Activated T-helper 1 cell treated with anti-CD3 and anti-CD28 coated beads, Interleukin-12 subunit alpha, Interleukin-12 subunit beta, Interleukin-2, Interleukin-4 antibody, amounts not matched to agents 30 ng/mL and 10 ng/mL and 1 ng/mL, durations not matched to agents 14 hours and 24 hours and 36 hours (primary cell): ENCODE results near the gene PLEKHH1. TPM values are rescaled to one million over a fixed set of nuclear protein-coding genes. Genes with fewer than 3 reads are reported as not detected.

ENCODE experiments used
- DNase-seq: peaks from one replicate; pipeline ENCODE4 v3.0.0; 2021; ENCODE audit warnings: low spot score
- H3K27ac Mint-ChIP-seq: one replicate; pipeline ENCODE4 v1.8.0; 2021; ENCODE audit warnings: mild to moderate bottlenecking, mixed read lengths
- H3K27me3 Mint-ChIP-seq: one replicate; pipeline ENCODE4 v1.8.0; 2022; ENCODE audit warnings: mild to moderate bottlenecking, moderate library complexity, mixed read lengths; ENCODE audit not compliant: insufficient read depth
- H3K36me3 Mint-ChIP-seq: one replicate; pipeline ENCODE4 v1.8.0; 2021; ENCODE audit warnings: low read depth, mixed read lengths
- H3K4me1 Mint-ChIP-seq: one replicate; pipeline ENCODE4 v1.8.0; 2021; ENCODE audit warnings: low read depth, mixed read lengths
- H3K4me3 Mint-ChIP-seq: one replicate; pipeline ENCODE4 v1.8.0; 2021; ENCODE audit warnings: mild to moderate bottlenecking, moderate library complexity, mixed read lengths
- H3K9me3 Mint-ChIP-seq: one replicate; pipeline ENCODE4 v1.8.0; 2021; ENCODE audit warnings: mixed read lengths
- intact Hi-C: fragments of 100-400 bp; cut with micrococcal nuclease; formaldehyde crosslinking; loops from one replicate; pipeline ENCODE4 v1.15.1; 2024
- total RNA-seq: library from RNA; stranded (reverse); gene quantifications from 2 replicates; pipeline ENCODE4 v1.2.3, GENCODE V29; 2022

Gene PLEKHH1
- total RNA-seq, 1 donor from 2014 or later, result 0.96 TPM

DNA sequence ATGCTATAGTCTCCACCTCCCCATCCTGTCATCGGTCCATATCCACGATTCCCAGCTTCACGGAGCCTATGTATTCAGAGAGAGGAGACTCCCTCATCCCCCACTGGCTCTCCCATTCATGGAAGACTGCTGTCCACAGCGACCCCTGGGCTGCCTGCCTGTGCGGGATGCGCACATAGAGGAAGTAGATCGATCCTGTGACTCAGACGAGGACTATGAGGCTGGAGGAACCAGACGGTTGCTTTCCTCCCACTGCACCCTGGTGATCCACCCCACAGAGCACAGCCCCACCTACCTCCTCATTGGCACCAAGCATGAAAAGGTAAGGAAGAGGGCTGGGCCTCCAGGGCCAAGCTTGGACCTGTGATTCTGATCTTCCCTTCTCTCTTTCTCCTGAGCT lies 42.6 kb downstream of the PLEKHH1 start:
- no peak overlapping the region for H3K4me3 Mint-ChIP-seq
- no peaks in the 10 kb centered on the region for H3K36me3 Mint-ChIP-seq
- no peak for DNase-seq
- no peaks in the 10 kb centered on the region for H3K9me3 Mint-ChIP-seq
- peaks cover 5% of the 10 kb centered on the region for H3K27me3 Mint-ChIP-seq
- H3K27ac Mint-ChIP-seq, result no peak overlapping the region
- H3K4me1 Mint-ChIP-seq, result no peaks in the 10 kb centered on the region
- intact Hi-C loops, result no loop called here

DNA sequence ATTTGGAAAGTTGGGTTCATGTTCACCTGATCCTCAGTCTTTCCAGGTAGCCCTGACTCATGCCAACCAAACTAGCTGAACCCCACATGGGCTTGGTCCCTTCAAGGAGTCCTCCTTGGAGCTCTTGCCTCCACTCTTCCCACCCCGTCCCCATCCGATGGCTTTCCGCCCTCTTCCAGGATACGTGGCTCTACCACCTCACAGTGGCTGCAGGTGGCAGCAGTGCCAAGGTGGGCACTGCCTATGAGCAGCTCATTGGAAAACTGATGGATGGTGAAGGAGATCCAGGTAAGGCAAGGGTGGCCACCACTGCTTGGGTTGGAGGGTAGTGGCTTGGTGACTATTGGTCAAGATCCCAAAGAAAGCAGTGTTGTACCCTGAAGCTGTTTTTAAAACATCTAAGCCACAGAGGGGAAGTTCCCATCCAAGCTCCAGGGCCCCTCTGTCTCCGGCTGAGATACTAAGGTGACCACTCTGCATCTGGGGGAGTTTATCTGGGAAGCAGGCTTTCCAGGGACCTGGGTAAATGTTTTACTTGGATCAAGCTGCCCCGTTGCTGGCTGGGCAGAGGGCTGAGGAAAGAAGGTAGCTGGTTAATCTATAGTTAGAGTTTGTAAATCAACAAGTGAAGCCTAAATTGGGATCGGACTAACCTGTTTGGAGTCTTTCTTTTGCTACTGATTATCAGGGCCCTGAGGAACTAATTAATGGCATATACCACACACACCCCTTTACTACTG lies 43.3 kb downstream of the PLEKHH1 start:
- intact Hi-C loops, result no loop called here

DNA sequence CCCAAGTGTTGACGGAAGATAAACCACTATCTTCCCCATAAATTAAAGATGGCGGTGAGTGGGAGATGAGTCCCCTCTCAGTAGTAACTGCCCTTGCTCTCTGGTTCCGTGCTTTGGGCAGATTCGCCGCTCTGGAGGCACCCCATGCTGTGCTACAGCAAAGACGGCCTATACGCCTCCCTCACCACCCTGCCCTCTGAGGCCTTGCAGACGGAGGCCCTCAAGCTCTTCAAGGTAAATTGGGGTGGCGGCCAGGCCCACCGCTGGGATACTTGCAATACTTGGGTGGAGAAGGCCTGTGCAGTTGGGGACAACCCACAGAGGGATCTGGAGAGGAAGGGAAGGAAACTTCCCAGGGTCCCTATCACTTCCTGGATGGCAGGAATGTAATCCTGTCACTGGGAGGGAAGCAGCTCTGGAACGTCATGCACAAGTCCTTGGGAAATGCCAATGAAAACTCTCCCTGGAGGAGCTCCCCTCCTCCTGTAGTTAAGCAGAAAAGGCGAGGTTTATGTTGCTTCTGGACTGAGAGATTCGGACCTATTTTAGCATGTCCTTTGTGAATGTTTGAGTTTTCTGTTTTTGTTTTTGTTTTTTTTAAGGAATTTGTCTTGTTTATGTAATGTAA lies 44.2 kb downstream of the PLEKHH1 start:
- Mint-ChIP-seq H3K27me3 (peaks cover 5% of the 10 kb centered on the region), H3K4me3 (no peak overlapping the region), H3K4me1 (peaks cover 6% of the 10 kb centered on the region), H3K36me3 (no peaks in the 10 kb centered on the region), H3K27ac (no peak overlapping the region), H3K9me3 (no peaks in the 10 kb centered on the region)
- intact Hi-C loops, result no loop called here
- DNase-seq, result no peak

More for the DNA sequence above, 43.3 kb downstream of the PLEKHH1 start:
- Mint-ChIP-seq H3K27me3 (peaks cover 5% of the 10 kb centered on the region), H3K4me3 (no peak overlapping the region), H3K36me3 (no peaks in the 10 kb centered on the region), H3K27ac (no peak overlapping the region), H3K9me3 (no peaks in the 10 kb centered on the region), H3K4me1 (peaks cover under 1% of the 10 kb centered on the region)
- DNase-seq, result no peak

DNA sequence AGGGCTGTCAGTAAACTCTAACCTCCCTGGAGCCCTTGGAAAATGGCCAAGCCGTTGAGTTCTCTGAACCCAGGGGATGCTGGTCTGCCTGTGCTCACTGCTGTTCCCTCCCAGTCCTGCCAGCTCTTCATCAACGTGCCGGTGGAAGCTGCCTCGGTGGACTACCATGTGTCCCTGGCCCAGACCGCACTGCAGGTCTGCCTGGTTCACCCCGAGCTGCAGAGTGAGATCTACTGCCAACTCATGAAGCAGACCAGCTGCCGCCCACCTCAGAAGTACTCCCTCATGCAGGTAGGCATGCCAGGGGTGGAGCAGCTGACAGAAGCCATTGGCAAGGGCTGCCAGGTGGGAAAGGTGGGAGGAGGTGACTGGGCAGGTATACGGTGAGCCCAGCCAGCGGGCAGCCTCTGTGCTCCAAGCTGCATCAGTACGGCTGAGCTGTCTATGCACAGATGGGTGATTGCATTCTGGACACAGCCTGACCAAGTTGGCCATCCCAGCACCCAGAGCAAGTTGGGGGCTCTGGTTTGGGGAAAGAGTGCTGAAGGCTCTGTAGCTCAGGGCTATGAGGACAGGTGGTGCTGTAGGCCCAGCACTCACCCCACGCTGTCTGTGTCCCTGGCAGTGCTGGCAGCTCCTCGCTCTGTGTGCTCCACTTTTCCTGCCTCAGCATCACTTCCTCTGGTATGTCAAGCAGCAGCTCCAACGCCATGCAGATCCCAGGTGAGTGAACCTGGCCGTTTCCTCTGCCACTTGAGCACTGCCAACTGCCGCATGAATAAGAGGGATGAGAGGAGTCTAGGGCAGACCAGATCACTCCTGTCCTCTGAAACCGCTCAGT lies 45.0 kb downstream of the PLEKHH1 start:
- Mint-ChIP-seq H3K9me3 (no peaks in the 10 kb centered on the region), H3K4me3 (no peak overlapping the region), H3K4me1 (peaks cover 6% of the 10 kb centered on the region), H3K36me3 (no peaks in the 10 kb centered on the region), H3K27me3 (no peaks in the 10 kb centered on the region), H3K27ac (no peak overlapping the region)
- intact Hi-C loops, result no loop called here
- no peak for DNase-seq

DNA sequence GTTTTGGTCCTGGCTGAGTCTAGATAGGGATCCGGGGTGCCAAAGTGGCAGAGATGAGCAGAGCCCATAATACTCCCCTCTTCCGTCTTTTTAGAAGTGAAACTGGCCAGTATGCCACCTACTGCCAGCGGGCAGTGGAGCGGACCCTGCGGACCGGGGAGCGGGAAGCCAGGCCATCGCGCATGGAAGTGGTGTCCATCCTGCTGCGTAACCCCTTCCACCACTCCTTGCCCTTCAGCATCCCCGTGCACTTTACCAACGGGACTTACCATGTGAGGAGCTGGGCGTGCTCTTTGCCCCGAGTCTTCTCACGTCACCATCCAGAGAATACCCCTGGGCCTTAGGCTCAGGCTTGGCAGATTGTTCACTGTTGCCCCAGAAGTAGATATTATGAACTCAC lies 46.0 kb downstream of the PLEKHH1 start:
- intact Hi-C loops, result no loop called here
- Mint-ChIP-seq H3K27me3 (no peaks in the 10 kb centered on the region), H3K9me3 (no peaks in the 10 kb centered on the region), H3K4me3 (no peak overlapping the region), H3K4me1 (peaks cover 6% of the 10 kb centered on the region), H3K27ac (no peak overlapping the region), H3K36me3 (no peaks in the 10 kb centered on the region)
- no peak for DNase-seq

DNA sequence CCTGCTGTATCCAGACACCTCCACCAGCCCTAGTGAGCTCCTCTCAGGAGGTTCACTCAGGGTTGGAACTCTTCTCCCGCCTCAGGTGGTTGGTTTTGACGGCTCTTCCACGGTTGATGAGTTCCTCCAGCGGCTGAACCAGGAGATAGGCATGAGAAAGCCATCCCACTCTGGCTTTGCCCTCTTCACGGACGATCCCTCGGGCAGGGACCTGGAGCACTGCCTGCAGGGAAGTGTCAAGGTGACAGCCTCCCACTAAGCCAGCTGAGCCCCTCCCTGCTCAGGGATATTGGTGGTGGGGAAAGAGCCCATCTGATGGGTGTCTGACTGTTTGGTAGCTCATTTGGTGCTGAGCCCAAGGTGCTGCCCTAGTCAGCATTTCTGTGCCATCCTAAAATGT lies 46.5 kb downstream of the PLEKHH1 start:
- intact Hi-C loops, result no loop called here
- Mint-ChIP-seq H3K4me1 (peaks cover 6% of the 10 kb centered on the region), H3K36me3 (no peaks in the 10 kb centered on the region), H3K27ac (no peak overlapping the region), H3K9me3 (no peaks in the 10 kb centered on the region), H3K4me3 (no peak overlapping the region), H3K27me3 (no peaks in the 10 kb centered on the region)
- no peak for DNase-seq

DNA sequence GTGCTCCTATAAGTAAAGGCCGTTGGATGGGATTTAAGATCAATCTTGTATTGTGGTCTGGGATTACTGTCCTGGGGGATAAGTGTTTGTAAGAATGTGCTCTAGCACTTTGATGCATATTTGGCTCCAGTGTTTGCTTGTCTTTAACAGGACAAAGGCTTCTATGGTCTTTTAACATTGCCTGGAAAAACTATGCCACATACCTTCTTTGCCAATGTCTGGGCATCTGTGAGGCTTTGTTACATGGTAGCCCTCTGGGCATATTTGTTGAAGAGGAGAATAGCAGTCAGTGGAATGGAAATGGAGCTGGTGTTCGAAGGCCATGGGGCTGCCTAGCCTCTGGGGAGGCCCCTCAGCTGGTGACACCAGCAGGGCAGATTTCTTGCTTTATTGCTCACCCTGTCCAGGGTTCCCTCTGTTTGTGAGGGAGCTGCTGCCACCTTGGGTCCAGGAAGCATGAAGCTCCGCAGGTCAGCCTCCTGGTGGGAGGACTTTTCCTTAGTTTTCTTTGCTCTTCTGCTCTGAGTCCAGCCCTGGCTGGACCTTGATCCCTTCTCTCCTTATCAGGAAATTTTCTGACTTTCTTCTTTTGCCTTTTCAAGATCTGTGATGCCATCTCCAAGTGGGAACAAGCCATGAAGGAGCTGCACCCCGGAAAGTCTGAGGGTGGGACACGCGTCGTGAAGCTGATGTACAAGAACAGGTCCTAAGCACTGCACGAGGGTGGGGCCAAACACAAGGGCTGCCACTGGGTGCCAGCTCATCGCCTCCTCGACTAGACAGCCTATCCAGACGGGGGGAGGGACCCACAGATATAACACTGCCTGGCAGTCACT lies 47.5 kb downstream of the PLEKHH1 start:
- Mint-ChIP-seq H3K9me3 (no peaks in the 10 kb centered on the region), H3K4me3 (no peak overlapping the region), H3K4me1 (peaks cover 6% of the 10 kb centered on the region), H3K36me3 (no peaks in the 10 kb centered on the region), H3K27me3 (no peaks in the 10 kb centered on the region), H3K27ac (no peak overlapping the region)
- intact Hi-C loops, result no loop called here
- no peak for DNase-seq

DNA sequence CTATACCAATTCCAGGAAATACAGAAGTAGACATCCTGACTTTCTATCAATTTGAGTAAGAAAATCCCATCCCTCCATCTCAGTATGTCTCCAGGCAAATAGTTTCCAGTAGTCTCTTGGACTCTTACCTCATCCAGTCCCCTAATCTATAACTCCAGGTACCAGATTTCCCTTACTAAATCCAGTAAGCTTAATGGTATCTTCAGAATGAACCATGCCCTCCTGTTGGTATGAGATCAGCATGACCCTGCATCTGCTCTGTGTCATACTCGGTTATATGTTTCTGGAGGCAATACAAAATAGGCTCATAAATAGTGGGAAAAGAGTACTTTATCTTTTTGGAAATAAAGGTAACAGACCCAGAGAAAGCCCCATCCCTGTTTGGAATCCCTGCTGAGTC lies 48.6 kb downstream of the PLEKHH1 start:
- H3K27me3 Mint-ChIP-seq, result no peaks in the 10 kb centered on the region
- no peaks in the 10 kb centered on the region for H3K9me3 Mint-ChIP-seq
- DNase-seq, result no peak
- intact Hi-C loops, result no loop called here
- no peak overlapping the region for H3K27ac Mint-ChIP-seq
- H3K4me3 Mint-ChIP-seq, result no peak overlapping the region
- no peaks in the 10 kb centered on the region for H3K36me3 Mint-ChIP-seq
- peaks cover 6% of the 10 kb centered on the region for H3K4me1 Mint-ChIP-seq

DNA sequence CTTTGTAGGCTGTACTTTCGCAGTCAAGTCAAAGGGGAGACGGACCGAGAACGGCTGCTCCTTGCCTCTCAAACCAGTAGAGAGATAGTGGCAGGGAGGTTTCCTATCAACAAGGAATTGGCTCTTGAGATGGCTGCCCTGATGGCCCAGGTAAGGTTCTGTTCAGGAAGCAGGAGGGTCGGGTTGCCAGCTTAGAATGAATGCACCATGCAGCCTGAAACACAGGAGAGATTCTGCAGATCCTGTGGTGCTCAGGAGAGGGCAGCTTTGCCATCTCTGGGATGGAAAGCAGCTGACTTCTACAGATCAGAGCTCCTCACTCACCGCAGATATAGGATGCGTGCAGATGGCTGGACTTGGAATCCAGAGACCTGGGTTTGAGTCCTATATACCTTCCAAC lies 49.0 kb downstream of the PLEKHH1 start:
- Mint-ChIP-seq H3K4me1 (peaks cover 6% of the 10 kb centered on the region), H3K9me3 (no peaks in the 10 kb centered on the region), H3K27ac (no peak overlapping the region), H3K27me3 (no peaks in the 10 kb centered on the region), H3K36me3 (no peaks in the 10 kb centered on the region), H3K4me3 (no peak overlapping the region)
- no peak for DNase-seq
- intact Hi-C loops, result no loop called here

DNA sequence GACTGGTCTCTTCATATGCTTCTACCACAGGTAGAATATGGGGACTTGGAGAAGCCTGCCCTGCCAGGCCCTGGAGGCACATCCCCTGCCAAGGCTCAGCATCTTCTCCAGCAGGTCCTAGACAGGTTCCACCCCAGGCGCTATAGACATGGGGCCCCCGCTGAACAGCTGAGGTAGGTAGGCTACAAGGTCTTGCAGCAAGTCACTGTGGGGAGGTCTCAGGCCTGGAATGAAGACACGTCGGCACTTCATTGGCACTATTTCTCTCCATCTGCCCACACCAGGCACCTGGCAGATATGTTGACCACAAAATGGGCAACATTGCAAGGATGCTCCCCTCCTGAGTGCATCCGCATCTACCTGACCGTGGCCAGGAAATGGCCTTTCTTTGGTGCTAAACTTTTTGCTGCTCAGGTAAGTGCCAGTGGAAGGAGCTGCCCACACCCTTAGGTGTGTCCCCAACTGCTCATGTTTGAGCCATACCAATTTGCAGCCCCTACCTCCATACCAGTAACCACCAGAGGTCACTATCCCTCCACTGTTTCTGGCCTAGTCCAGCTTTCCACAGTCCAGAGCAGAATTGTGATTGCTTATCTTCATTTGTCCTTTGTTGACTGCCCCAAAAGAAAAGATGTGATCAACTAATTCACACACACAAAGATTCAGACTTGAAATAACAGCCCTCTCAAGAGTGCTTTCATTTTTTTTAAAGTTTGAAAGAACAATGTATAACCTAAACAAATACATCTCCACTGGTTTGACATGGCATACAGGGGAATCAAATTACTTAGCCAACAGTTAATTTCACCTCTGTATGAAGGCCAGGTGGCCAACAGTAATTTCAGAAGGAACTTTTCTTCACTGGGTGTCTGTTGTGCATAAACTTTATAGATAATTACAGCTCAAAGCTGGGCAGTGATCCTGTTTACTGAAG lies 50.9 kb downstream of the PLEKHH1 start:
- no peaks in the 10 kb centered on the region for H3K9me3 Mint-ChIP-seq
- no peaks in the 10 kb centered on the region for H3K36me3 Mint-ChIP-seq
- H3K27me3 Mint-ChIP-seq, result no peaks in the 10 kb centered on the region
- H3K27ac Mint-ChIP-seq, result no peak overlapping the region
- H3K4me1 Mint-ChIP-seq, result peaks cover 6% of the 10 kb centered on the region
- peak; percentile 12 for DNase-seq
- H3K4me3 Mint-ChIP-seq, result no peak overlapping the region
- intact Hi-C loops, result loop anchor here (1.0 kb wide), 2 partner anchors 83 to 120 kb away; no protein-coding TSS in a partner anchor

DNA sequence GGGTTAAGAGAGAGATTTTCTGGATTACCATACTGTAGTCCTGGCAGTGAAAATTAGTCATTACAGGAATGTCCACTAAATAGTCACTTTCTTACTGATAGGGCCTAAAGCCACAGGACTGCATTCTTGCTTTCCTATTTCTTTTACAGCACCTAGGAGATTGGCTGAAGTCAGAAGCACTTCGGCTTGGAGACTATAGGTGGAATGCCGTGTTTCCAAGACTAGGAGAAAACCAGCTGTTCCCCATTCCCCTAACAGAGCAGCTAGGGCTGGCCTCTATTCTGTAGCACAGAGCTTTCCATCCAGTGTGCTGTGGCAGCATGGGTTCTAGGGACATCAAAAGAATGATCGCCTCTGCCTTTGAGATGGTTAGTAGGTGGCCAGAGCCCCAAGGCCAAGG lies 51.9 kb downstream of the PLEKHH1 start:
- no peak for DNase-seq
- H3K27ac Mint-ChIP-seq, result no peak overlapping the region
- peaks cover 2% of the 10 kb centered on the region for H3K36me3 Mint-ChIP-seq
- H3K27me3 Mint-ChIP-seq, result no peaks in the 10 kb centered on the region
- H3K4me1 Mint-ChIP-seq, result peaks cover 6% of the 10 kb centered on the region
- intact Hi-C loops, result loop anchor here (1.0 kb wide), 2 partner anchors 82 to 119 kb away; no protein-coding TSS in a partner anchor
- H3K4me3 Mint-ChIP-seq, result no peak overlapping the region
- H3K9me3 Mint-ChIP-seq, result no peaks in the 10 kb centered on the region

DNA sequence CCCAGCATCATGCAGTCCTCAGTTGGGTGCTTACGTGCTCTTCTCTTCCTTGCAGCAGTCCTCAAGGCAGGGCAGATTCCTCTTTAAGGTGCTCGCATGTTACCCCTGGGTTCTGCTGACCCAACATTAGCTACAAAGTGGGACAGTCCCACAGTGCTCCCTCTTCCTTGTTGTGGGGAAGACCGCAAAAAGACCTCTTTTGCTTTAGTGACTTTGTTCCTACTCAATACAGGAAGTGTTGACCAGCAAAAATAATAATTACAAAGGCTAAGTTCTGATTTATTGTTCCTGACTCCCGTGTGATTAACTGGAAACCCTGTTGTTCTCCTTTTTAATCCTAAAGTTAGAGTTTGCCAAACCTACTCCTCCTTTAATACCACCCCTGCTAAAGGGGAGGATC lies 53.3 kb downstream of the PLEKHH1 start:
- Mint-ChIP-seq H3K27me3 (no peaks in the 10 kb centered on the region), H3K36me3 (peaks cover 3% of the 10 kb centered on the region), H3K4me3 (no peak overlapping the region), H3K27ac (no peak overlapping the region), H3K9me3 (no peaks in the 10 kb centered on the region), H3K4me1 (peaks cover 5% of the 10 kb centered on the region)
- no peak for DNase-seq
- intact Hi-C loops, result no loop called here
